WI38 (cell line): ENCODE measurements around the gene MTHFD1.
"Not testable (repeated sequence)": the region's sequence is repeated elsewhere in the genome, so short reads cannot be mapped to it uniquely, and the experiment has no call there.

ENCODE experiments used
- H3K4me3 ChIP-seq: 2 replicates; pipeline ENCODE4 v1.5.1; 2011; ENCODE audit warnings: low read depth, mild to moderate bottlenecking, control low read depth, low read length
- CTCF ChIP-seq: IDR thresholded peaks from 2 replicates; pipeline ENCODE4 v1.5.1; 2012; ENCODE audit warnings: low read depth, mild to moderate bottlenecking, control low read depth, low read length

Gene MTHFD1

GRCh38 chr14:64364907-64365306 is 23.2 kb upstream of the MTHFD1 start:
- no peak for TF ChIP-seq CTCF
- no peak overlapping the region for H3K4me3 ChIP-seq

- not testable (repeated sequence) for H3K4me3 ChIP-seq
Measured at GRCh38 chr14:64365358-64365889, 22.7 kb upstream of the MTHFD1 start.

GRCh38 chr14:64369201-64369600 is 19.0 kb upstream of the MTHFD1 start:
- no peak overlapping the region for H3K4me3 ChIP-seq
- TF ChIP-seq CTCF = no peak

- TF ChIP-seq CTCF = no peak
Measured at GRCh38 chr14:64387232-64387781, 846 bp upstream of the MTHFD1 start.

GRCh38 chr14:64388533-64389285 is 556 bp downstream of the MTHFD1 start:
- no peak for TF ChIP-seq CTCF

More at GRCh38 chr14:64387232-64387781, 846 bp upstream of the MTHFD1 start:
- H3K4me3 ChIP-seq = peak overlapping the region; percentile 83

GRCh38 chr14:64391113-64391725 is 3.1 kb downstream of the MTHFD1 start:
- no peak overlapping the region for H3K4me3 ChIP-seq
- TF ChIP-seq CTCF = no peak

More at GRCh38 chr14:64388533-64389285, 556 bp downstream of the MTHFD1 start:
- H3K4me3 ChIP-seq = peak overlapping the region; percentile 83

GRCh38 chr14:64391986-64392385 is 3.8 kb downstream of the MTHFD1 start:
- TF ChIP-seq CTCF = no peak
- no peak overlapping the region for H3K4me3 ChIP-seq

- not testable (repeated sequence) for H3K4me3 ChIP-seq
Measured at GRCh38 chr14:64393189-64393726, 5.1 kb downstream of the MTHFD1 start.
